Hematopoietic multipotent progenitor cell treated with erythropoietin and hydrocortisone succinate and interleukin-3 and kit ligand, for 17 days (in vitro differentiated cells): ENCODE measurements around the gene RPLP2.

Experiments
- DNase-seq: peaks from one replicate; pipeline ENCODE4 v3.0.0-alpha.2; 2015; ENCODE audit warnings: low spot score

RPLP2 gene

GRCh38 chr11:809287-810039, at the start of gene RPLP2:
Gene RPLP2 (plus strand): TSS chr11:809967. CDS start chr11:810235, 268 bp downstream.
- DNase-seq: peak; percentile 99

GRCh38 chr11:760236-760635, 49.5 kb upstream of the RPLP2 start:
- DNase-seq: no peak

DNA sequence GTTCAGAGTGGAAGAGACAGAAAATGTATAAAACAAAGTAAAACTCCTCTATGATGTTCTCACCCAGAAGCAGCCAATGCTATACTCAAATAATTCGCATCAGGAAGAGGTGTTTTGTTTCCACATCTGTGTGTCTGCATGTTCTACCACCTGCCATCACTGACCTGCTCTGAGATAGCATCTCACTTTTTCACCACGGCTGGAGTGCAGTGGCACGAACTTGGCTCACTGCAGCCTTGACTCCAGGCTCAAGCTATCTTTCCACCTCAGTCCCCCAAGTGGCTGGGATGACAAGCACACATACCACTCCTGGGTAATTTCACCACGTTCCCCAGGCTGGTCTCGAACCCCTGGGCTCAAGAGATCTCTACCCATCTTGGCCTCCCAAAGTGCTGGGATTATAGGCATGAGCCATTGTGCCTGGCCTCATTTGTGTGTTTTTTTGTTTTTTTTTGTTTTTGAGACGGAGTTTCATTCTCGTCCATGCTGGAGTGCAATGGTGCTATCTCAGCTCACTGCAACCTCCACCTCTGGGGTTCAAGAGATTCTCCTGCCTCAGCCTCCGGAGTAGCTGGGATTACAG, 48.1 kb upstream of the RPLP2 start:
- no peak for DNase-seq

GRCh38 chr11:762421-763072, 47.2 kb upstream of the RPLP2 start:
- DNase-seq: peak; percentile 45

GRCh38 chr11:763073-763463, 46.7 kb upstream of the RPLP2 start:
- DNase-seq: no peak

DNA sequence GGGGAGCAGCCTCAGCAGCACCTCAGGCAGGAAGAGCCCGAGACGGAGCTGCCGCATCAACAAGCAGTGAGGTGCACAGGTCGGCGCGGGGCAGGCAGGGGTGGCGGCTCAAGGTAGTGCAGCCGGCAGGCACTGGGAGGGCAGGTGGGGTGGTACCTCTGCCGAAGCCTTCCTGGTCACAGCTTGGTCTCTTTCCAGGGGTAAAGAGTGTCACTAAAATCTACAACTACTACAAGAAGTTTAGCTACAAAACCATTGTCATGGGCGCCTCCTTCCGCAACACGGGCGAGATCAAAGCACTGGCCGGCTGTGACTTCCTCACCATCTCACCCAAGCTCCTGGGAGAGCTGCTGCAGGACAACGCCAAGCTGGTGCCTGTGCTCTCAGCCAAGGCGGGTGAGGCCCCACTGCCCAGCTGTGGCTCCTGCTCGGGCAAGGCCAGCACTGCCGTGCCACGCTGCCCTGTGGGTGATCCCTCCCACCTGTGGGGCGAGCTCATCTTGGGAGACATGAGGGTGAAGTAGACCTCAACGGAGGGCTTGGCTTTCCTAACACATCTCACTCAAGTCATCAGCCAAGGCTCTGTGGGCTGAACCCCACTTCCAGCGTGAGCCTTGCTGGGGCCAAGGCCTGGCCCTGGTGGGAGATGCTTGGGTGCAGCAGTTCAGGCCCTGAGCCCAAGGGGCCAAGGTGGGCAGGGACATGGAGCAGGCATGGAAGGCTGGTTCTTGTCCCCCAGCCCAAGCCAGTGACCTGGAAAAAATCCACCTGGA, 46.0 kb upstream of the RPLP2 start:
- DNase-seq: no peak

DNA sequence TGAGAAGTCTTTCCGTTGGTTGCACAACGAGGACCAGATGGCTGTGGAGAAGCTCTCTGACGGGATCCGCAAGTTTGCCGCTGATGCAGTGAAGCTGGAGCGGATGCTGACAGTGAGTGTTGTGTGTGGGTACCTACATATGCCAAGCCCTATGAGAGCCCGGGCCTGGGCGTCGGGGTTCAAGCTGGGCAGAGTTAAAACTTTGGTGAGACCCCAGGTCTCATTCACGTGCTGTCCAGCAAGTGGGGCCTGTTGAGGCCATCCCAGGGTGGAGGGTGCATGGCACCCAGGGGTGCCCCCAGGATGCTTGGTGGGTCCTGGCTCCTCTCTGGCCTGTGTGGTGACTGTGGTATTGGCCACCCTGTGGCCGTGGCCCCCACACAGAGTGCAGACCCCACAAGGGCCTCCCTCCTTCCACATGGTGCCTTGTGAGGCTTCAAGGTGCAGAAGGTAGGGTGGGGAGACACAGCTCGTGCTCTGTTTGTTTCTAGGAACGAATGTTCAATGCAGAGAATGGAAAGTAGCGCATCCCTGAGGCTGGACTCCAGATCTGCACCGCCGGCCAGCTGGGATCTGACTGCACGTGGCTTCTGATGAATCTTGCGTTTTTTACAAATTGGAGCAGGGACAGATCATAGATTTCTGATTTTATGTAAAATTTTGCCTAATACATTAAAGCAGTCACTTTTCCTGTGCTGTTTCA, 45.3 kb upstream of the RPLP2 start:
- DNase-seq: no peak

DNA sequence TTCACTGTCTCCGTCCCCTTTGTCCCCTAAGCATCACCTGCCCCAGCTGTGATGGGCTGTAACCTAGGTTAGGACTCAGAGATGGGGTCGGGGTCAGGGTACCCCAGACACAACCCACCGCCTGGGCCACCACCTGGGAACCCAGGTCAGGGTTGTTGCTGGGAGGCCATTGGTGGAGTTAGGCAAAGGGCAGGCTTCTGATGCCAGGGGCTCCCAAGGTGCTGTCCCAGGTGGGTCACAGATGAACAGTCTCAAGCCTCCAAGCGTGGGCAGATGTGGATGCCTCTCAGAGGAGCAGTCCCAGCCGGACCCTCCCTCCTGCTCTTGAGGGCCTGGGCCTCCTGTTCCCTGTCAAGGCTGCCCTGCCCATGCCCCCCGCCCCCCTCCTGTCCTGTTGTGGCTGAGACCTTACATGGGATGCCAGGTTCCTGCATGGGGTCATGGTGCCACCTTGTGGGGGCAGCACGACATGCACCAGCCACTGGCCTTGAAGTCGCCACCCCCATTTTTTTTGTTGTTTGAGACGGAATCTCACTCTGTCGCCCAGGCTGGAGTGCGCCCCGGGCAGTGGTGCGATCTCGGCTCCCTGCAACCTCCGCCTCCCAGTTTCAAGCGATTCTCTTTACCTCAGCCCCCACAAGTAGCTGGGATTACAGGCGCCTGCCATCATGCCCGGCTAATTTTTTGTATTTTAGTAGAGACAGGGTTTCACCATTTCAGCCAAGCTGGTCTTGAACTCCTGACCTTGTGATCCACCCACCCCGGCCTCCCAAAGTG, 44.6 kb upstream of the RPLP2 start:
- peak; percentile 77 for DNase-seq

DNA sequence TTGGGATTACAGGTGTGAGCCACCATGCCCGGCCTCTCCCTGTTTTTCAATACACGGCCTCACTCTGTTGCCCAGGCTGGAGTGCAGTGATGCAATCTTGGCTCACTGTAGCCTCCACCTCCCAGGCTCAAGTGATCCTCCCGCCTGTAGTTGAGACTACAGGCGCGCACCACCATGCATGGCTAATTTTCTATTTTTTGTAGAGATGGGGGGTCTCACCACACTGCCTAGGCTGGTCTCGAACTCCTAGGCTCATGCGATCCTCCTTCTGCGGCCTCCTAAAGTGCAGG, 44.0 kb upstream of the RPLP2 start:
- DNase-seq: no peak

DNA sequence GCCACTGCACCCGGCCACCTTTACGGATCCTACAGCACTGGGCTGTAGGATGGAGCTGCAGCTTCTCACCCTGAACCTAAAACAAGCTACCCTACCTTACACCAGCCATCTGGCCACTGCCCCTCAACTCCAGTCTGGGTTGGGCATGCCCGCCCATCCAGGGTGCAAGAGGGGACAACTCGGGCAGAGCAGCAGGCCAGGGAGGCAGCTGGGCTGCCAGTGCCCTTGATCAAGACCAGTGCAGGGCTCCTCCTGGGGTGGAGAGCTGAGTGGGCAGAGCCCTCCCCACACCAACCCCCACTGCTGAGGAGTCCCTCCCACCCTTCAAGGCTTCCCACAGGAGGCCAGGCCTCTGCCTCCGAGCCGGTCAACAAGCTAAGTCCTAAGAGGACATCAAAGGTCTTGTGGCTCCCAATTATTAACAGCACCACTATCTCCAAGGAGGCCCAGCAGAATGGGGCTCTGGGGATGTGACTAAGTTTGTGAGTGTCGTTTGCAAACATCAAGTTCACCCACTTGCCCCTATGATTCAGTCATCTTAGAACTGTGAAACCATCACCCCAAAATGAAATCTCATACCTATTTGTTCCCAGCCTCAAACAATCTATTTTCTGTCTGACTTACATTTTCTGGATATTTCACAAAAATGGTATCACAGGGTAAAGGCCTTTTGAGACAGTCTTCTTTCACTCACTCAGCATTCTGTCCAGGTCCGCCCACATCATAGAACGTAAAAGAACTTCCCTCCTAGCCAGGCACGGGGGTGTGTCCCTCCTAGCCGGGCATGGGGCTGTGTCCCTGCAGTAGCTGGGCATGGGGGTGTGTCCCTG, 43.4 kb upstream of the RPLP2 start:
- DNase-seq: no peak

GRCh38 chr11:766936-767210, 42.9 kb upstream of the RPLP2 start:
- no peak for DNase-seq

- DNase-seq: no peak
Measured at GRCh38 chr11:767238-767637, 42.5 kb upstream of the RPLP2 start.

GRCh38 chr11:769887-770641, 39.7 kb upstream of the RPLP2 start:
- no peak for DNase-seq

GRCh38 chr11:770642-771616, 38.8 kb upstream of the RPLP2 start:
- no peak for DNase-seq

GRCh38 chr11:771617-772204, 38.1 kb upstream of the RPLP2 start:
- DNase-seq: no peak

- no peak for DNase-seq
Measured at GRCh38 chr11:772429-773390, 37.1 kb upstream of the RPLP2 start.

GRCh38 chr11:773425-773824, 36.3 kb upstream of the RPLP2 start:
- no peak for DNase-seq
